Measurements from ENCODE around the gene BUD13.

The BUD13 gene

DNA sequence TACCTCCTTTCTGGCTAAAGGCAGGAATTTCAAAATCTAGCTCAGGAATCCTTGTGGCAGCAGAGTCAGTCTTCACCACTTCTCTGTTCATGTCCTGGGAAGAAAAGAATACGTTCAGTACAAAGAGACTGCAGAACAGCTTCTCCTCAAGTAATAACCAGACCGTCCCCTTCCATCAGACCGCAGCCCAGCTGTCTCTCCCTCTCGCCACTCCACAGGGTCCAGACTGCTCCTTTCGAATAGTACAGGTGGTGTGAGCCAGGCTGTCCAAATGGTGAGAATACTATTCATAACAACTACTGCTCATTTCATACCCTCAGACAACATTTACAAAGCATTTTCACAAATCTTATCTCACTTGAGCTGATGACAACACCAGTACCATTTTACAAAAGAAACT is 14.2 kb upstream of the BUD13 start:
- peaks cover 45% of the 10 kb centered on the region for H3K36me3 ChIP-seq (ENCODE audit: control insufficient read depth, insufficient read depth, low read length)
- no peaks in the 10 kb centered on the region for H3K27me3 ChIP-seq (replicated peaks; ENCODE audit: control insufficient read depth, insufficient read depth, low read length, poor library complexity, severe bottlenecking)
- H3K27ac ChIP-seq (ENCODE audit: insufficient read depth, low read length, poor library complexity, severe bottlenecking), result peak overlapping the region; percentile 85
- no peak for DNase-seq
- H3K4me3 ChIP-seq (ENCODE audit: insufficient read depth, low read depth, low read length, poor library complexity, severe bottlenecking), result peak overlapping the region; percentile 88
- H3K4me1 ChIP-seq (ENCODE audit: control insufficient read depth, insufficient read depth, low read length, poor library complexity, severe bottlenecking), result peaks cover 29% of the 10 kb centered on the region
- no peaks in the 10 kb centered on the region for H3K9me3 ChIP-seq (ENCODE audit: control insufficient read depth, low read length)

DNA sequence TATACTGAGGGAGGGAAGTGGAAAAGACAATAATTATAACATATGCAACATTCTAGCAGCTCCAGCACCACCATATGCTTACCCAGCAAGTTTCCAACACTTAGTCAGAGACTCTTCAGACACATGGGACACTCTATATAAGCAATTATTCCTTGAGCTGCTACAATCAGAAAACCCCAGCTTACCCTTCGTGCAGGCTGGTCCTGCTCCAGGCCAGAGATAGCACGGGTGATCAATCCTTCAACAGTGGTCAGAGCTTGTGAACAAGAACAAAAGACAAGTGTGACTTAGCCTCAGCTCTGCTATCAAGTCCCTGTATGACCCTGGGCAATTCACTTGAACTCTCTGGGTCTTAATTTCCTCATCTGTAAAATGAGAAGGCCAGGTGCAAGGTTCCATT is 13.5 kb upstream of the BUD13 start:
- H3K27me3 ChIP-seq (replicated peaks; ENCODE audit: control insufficient read depth, insufficient read depth, low read length, poor library complexity, severe bottlenecking), result no peaks in the 10 kb centered on the region
- DNase-seq, result no peak
- H3K27ac ChIP-seq (ENCODE audit: insufficient read depth, low read length, poor library complexity, severe bottlenecking), result no peak overlapping the region
- peaks cover 26% of the 10 kb centered on the region for H3K4me1 ChIP-seq (ENCODE audit: control insufficient read depth, insufficient read depth, low read length, poor library complexity, severe bottlenecking)
- peaks cover 51% of the 10 kb centered on the region for H3K36me3 ChIP-seq (ENCODE audit: control insufficient read depth, insufficient read depth, low read length)
- no peaks in the 10 kb centered on the region for H3K9me3 ChIP-seq (ENCODE audit: control insufficient read depth, low read length)
- no peak overlapping the region for H3K4me3 ChIP-seq (ENCODE audit: insufficient read depth, low read depth, low read length, poor library complexity, severe bottlenecking)

DNA sequence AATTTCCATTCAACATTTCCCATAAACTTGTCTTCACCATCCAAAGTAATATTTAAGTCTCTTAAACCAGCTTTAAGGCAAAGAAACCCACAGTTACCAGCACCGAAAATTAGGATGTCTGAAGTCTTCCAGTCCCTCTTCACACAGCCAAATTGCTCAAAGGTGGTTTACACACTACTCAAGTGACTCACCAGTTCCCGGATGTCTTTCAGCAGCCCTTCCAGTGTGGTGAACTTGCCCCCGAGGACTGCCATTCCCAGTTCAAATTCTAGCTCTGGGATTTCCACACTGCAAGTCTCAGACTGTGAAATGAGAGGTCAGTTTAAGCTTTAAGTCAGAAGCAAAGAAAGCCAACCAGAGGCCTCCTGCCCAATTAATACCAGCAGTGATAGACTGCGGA is 9.9 kb upstream of the BUD13 start:
- Histone ChIP-seq H3K9me3 (ENCODE audit: control insufficient read depth, low read length) (no peaks in the 10 kb centered on the region), H3K27me3 (replicated peaks; ENCODE audit: control insufficient read depth, insufficient read depth, low read length, poor library complexity, severe bottlenecking) (no peaks in the 10 kb centered on the region), H3K4me3 (ENCODE audit: insufficient read depth, low read depth, low read length, poor library complexity, severe bottlenecking) (no peak overlapping the region), H3K27ac (ENCODE audit: insufficient read depth, low read length, poor library complexity, severe bottlenecking) (no peak overlapping the region), H3K36me3 (ENCODE audit: control insufficient read depth, insufficient read depth, low read length) (peaks cover 81% of the 10 kb centered on the region), H3K4me1 (ENCODE audit: control insufficient read depth, insufficient read depth, low read length, poor library complexity, severe bottlenecking) (peaks cover 15% of the 10 kb centered on the region)
- DNase-seq, result no peak

DNA sequence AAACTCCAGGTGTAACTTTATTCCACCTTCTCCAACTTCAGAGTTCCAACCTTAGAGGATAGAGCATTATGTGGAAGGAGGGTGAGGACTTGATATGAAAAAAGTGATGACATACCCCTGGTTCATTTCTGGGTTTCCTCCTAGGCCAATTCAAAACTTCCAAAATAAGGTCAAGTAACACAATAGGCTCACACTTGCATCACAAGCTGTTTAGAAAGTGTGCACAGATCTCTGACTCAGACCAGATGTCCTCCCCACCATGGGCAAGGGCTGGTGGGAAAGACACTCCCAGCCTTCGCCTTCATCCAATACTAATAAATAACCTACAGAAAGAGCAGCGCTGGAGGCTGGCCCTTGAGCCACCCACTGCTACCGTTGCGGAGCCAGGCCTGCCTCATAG is 5.8 kb upstream of the BUD13 start:
- no peaks in the 10 kb centered on the region for H3K27me3 ChIP-seq (replicated peaks; ENCODE audit: control insufficient read depth, insufficient read depth, low read length, poor library complexity, severe bottlenecking)
- DNase-seq, result no peak

DNA sequence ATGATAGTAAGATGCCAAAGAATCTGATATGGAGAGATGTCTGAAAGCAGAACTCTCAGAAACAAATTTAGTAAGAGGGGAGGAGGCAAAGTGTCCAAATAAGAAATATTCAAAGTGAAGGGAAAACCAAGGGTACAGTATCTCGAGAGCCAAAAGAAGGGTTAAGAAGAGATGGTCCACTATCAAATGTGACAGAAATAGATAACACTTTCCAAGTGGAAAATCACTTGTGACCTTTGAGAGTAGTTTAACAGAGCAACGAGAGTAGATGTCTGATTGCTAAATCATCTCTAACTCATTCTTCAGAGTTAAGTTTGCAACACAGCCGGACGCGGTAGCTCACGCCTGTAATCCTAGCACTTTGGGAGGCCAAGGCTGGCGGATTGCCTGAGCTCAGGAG is 4.3 kb upstream of the BUD13 start:
- Histone ChIP-seq H3K36me3 (ENCODE audit: control insufficient read depth, insufficient read depth, low read length) (peaks cover 45% of the 10 kb centered on the region), H3K9me3 (ENCODE audit: control insufficient read depth, low read length) (no peaks in the 10 kb centered on the region), H3K27me3 (replicated peaks; ENCODE audit: control insufficient read depth, insufficient read depth, low read length, poor library complexity, severe bottlenecking) (no peaks in the 10 kb centered on the region), H3K27ac (ENCODE audit: insufficient read depth, low read length, poor library complexity, severe bottlenecking) (no peak overlapping the region), H3K4me3 (ENCODE audit: insufficient read depth, low read depth, low read length, poor library complexity, severe bottlenecking) (no peak overlapping the region), H3K4me1 (ENCODE audit: control insufficient read depth, insufficient read depth, low read length, poor library complexity, severe bottlenecking) (peaks cover 2% of the 10 kb centered on the region)
- DNase-seq, result no peak

More for the DNA sequence above, 5.8 kb upstream of the BUD13 start:
- Histone ChIP-seq H3K27ac (ENCODE audit: insufficient read depth, low read length, poor library complexity, severe bottlenecking) (no peak overlapping the region), H3K9me3 (ENCODE audit: control insufficient read depth, low read length) (no peaks in the 10 kb centered on the region), H3K4me3 (ENCODE audit: insufficient read depth, low read depth, low read length, poor library complexity, severe bottlenecking) (no peak overlapping the region), H3K36me3 (ENCODE audit: control insufficient read depth, insufficient read depth, low read length) (peaks cover 59% of the 10 kb centered on the region), H3K4me1 (ENCODE audit: control insufficient read depth, insufficient read depth, low read length, poor library complexity, severe bottlenecking) (no peaks in the 10 kb centered on the region)

DNA sequence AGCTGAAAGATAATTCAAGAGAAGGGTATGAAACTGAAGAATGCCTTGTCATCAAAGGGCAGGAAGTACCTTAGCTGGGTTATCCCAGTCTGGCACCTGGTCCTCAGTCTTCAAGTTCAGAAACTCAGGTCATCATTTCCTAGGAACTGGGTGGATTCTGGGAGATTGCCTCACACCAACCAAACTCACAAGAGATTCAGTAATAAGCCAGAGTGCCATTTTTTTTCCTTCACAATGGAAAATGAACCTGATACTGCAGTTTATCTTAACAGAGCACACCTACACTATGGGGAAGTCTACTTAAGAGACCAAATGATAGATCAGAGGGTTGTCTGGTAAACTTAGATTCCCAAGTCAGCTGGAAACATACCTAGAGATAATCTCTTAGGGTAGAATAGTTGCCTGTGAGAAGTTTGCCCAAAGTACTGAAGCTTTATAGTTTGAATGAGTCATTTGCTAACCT is 3.8 kb upstream of the BUD13 start:
- no peak for DNase-seq
- no peaks in the 10 kb centered on the region for H3K27me3 ChIP-seq (replicated peaks; ENCODE audit: control insufficient read depth, insufficient read depth, low read length, poor library complexity, severe bottlenecking)
- no peak overlapping the region for H3K4me3 ChIP-seq (ENCODE audit: insufficient read depth, low read depth, low read length, poor library complexity, severe bottlenecking)
- H3K4me1 ChIP-seq (ENCODE audit: control insufficient read depth, insufficient read depth, low read length, poor library complexity, severe bottlenecking), result peaks cover 5% of the 10 kb centered on the region
- no peak overlapping the region for H3K27ac ChIP-seq (ENCODE audit: insufficient read depth, low read length, poor library complexity, severe bottlenecking)
- no peaks in the 10 kb centered on the region for H3K9me3 ChIP-seq (ENCODE audit: control insufficient read depth, low read length)
- H3K36me3 ChIP-seq (ENCODE audit: control insufficient read depth, insufficient read depth, low read length), result peaks cover 41% of the 10 kb centered on the region

DNA sequence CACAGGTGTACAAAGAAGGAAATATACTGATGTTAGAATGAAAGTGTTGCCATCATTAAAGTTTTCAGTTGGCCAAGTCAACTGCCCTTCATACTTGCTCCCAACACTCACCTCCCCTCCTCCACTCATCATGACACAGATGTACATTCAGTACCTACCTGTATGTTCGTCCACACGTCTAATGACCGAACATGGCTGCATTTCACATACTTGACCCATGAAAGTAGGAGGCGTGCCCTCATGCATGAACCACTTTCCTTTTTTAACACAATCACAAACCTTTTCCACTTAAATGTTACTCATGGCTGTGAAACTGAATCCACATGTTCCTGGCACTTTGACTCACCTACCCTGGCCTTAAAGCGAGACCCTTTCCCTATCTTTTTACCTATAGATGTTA is 3.2 kb upstream of the BUD13 start:
- no peaks in the 10 kb centered on the region for H3K27me3 ChIP-seq (replicated peaks; ENCODE audit: control insufficient read depth, insufficient read depth, low read length, poor library complexity, severe bottlenecking)
- H3K4me3 ChIP-seq (ENCODE audit: insufficient read depth, low read depth, low read length, poor library complexity, severe bottlenecking), result no peak overlapping the region
- no peak for DNase-seq
- H3K36me3 ChIP-seq (ENCODE audit: control insufficient read depth, insufficient read depth, low read length), result peaks cover 35% of the 10 kb centered on the region
- no peaks in the 10 kb centered on the region for H3K9me3 ChIP-seq (ENCODE audit: control insufficient read depth, low read length)
- H3K27ac ChIP-seq (ENCODE audit: insufficient read depth, low read length, poor library complexity, severe bottlenecking), result no peak overlapping the region
- peaks cover 5% of the 10 kb centered on the region for H3K4me1 ChIP-seq (ENCODE audit: control insufficient read depth, insufficient read depth, low read length, poor library complexity, severe bottlenecking)

DNA sequence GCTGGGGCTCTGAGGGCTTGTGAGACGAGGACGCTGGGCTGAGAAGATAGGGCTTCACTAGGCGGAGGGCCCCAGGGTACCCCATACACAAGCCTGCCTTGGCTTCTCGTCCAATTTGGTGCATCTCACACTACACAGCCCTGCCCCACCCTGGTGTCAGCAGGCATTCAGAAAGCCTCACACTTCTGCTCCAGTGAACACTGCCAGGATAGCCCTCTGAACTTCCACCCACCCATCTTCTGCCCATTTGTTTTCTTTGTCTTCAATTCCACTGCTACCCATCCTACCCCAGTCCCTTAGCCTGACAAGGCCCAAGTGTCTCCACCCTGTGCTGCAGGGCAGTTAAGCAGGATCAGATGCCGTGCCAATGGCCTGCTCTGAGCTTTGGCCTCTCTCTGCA is 1.9 kb upstream of the BUD13 start:
- Histone ChIP-seq H3K27me3 (replicated peaks; ENCODE audit: control insufficient read depth, insufficient read depth, low read length, poor library complexity, severe bottlenecking) (no peaks in the 10 kb centered on the region), H3K36me3 (ENCODE audit: control insufficient read depth, insufficient read depth, low read length) (peaks cover 28% of the 10 kb centered on the region), H3K4me1 (ENCODE audit: control insufficient read depth, insufficient read depth, low read length, poor library complexity, severe bottlenecking) (peaks cover 5% of the 10 kb centered on the region), H3K27ac (ENCODE audit: insufficient read depth, low read length, poor library complexity, severe bottlenecking) (no peak overlapping the region), H3K4me3 (ENCODE audit: insufficient read depth, low read depth, low read length, poor library complexity, severe bottlenecking) (no peak overlapping the region), H3K9me3 (ENCODE audit: control insufficient read depth, low read length) (no peaks in the 10 kb centered on the region)
- no peak for DNase-seq

DNA sequence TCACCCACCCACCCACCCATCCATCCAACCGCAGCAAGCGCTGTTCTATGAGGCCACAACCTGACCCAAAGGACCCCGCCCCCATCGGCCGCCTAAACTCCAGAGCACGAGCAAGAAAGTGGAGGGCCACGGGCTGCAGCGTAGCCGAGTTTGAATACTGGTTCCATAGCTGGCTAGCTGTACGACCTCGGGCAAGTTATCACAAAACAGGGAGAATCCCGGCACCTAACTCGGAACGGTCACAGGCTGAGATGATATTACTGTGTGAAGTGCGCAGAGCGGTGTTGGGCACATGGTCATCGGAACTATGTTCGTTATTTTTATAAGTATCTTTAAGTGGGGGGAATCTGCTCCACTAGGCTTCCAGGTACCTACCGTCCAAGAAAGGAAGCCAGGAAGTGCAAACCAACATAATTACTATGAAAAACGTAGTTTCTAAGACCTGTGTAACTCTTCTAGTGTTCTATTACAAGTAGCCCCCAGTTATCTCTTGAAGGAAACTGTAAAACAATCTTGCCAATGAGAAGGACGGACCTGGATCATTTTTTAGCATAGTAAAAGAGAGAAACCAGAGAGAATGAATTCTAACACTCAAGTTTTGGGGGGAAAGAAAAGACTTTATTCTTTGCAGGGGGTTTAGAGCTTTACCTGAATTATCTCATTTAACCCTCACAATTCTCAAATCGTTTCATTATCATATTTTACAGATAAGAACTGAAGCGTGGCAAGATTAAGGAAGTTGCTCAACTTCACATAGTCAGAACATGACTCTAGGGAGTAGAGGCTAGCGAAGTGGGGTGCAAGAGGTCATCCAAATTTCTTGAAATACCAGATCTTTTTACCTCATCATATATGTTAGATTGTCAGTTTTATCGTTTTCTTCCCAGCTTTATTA is 663 bp upstream of the BUD13 start:
- peaks cover 15% of the 10 kb centered on the region for H3K36me3 ChIP-seq (ENCODE audit: control insufficient read depth, insufficient read depth, low read length)
- no peak for DNase-seq
- peak overlapping the region; percentile 95 for H3K27ac ChIP-seq (ENCODE audit: insufficient read depth, low read length, poor library complexity, severe bottlenecking)
- H3K27me3 ChIP-seq (replicated peaks; ENCODE audit: control insufficient read depth, insufficient read depth, low read length, poor library complexity, severe bottlenecking), result no peaks in the 10 kb centered on the region
- no peaks in the 10 kb centered on the region for H3K9me3 ChIP-seq (ENCODE audit: control insufficient read depth, low read length)
- peak overlapping the region; percentile 98 for H3K4me3 ChIP-seq (ENCODE audit: insufficient read depth, low read depth, low read length, poor library complexity, severe bottlenecking)
- peaks cover 5% of the 10 kb centered on the region for H3K4me1 ChIP-seq (ENCODE audit: control insufficient read depth, insufficient read depth, low read length, poor library complexity, severe bottlenecking)

DNA sequence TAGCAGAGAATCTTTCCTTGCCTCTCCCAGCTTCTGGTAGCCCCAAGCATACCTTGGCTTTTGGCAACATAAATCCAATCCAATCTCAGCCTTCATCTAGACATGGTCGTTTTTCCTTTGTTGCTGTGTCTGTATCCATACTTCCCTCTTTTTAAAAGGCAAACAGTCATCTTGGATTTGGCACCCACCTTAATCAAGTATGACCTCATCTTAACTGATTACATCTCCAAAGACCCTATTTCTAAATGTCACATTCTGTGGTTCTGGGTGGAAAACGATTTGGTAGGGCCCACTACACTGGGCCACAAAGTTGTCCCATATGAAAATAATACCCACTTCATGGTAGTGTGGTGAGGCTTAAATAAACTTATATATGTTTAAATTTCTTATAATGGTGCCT is 852 bp downstream of the BUD13 start:
- no peaks in the 10 kb centered on the region for H3K9me3 ChIP-seq (ENCODE audit: control insufficient read depth, low read length)
- peaks cover 5% of the 10 kb centered on the region for H3K4me1 ChIP-seq (ENCODE audit: control insufficient read depth, insufficient read depth, low read length, poor library complexity, severe bottlenecking)
- peak overlapping the region; percentile 98 for H3K4me3 ChIP-seq (ENCODE audit: insufficient read depth, low read depth, low read length, poor library complexity, severe bottlenecking)
- no peaks in the 10 kb centered on the region for H3K27me3 ChIP-seq (replicated peaks; ENCODE audit: control insufficient read depth, insufficient read depth, low read length, poor library complexity, severe bottlenecking)
- no peak for DNase-seq
- peaks cover 6% of the 10 kb centered on the region for H3K36me3 ChIP-seq (ENCODE audit: control insufficient read depth, insufficient read depth, low read length)
- peak overlapping the region; percentile 95 for H3K27ac ChIP-seq (ENCODE audit: insufficient read depth, low read length, poor library complexity, severe bottlenecking)
